HUES64 (cell line): ENCODE results near the gene SMCO4.

ENCODE experiments used
- H3K27ac ChIP-seq: 2 replicates; pipeline ENCODE4 v1.7.0; 2013; ENCODE audit warnings: low read depth, low read length, inconsistent platforms
- H3K27me3 ChIP-seq: 2 replicates; pipeline ENCODE4 v1.6.1; 2013; ENCODE audit warnings: mild to moderate bottlenecking, low read length; ENCODE audit not compliant: insufficient read depth
- H3K36me3 ChIP-seq: 2 replicates; pipeline ENCODE4 v1.6.1; 2013; ENCODE audit warnings: mild to moderate bottlenecking, low read length; ENCODE audit not compliant: insufficient read depth
- H3K4me1 ChIP-seq: 2 replicates; pipeline ENCODE4 v1.6.1; 2013; ENCODE audit warnings: mild to moderate bottlenecking, low read length, moderate library complexity; ENCODE audit not compliant: insufficient read depth
- H3K4me3 ChIP-seq: 2 replicates; pipeline ENCODE4 v1.5.1; 2013; ENCODE audit warnings: mild to moderate bottlenecking, low read length, moderate library complexity
- H3K9ac ChIP-seq: 2 replicates; pipeline ENCODE4 v1.6.1; 2013; ENCODE audit warnings: mild to moderate bottlenecking, low read depth, low read length
- H3K9me3 ChIP-seq: 2 replicates; pipeline ENCODE4 v1.6.1; 2013; ENCODE audit warnings: low read depth, low read length; ENCODE audit not compliant: insufficient read depth
- WGBS: fragments of 150-250, 120-280 bp; methylation state at CpG from one replicate; pipeline ENCODE4 v1.1.7; 2013; ENCODE audit warnings: missing lambda C conversion rate; 5-methylcytosine and 5-hydroxymethylcytosine counted together

Gene SMCO4

DNA sequence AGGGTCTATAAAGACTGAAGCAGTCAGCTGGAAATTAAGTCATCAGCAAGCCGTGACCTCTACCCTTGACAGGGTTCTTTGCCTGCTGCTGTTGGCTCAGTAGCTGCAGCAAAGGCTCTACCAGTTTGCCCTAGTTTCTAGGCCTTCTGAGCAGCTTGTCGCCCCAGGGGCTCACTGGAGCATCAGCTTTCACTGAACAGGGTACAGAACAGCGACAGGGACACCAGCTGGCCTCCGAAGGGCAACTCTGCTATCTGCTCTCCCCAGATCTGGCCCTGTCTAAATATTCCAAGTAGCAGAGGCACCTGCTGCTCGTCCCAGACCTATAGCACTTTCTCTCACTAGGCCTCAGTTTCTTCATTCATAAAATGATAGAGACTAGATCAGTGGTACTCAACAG lies 42.4 kb downstream of the SMCO4 start:
- Histone ChIP-seq H3K36me3 (peaks cover 15% of the 10 kb centered on the region), H3K27ac (no peak overlapping the region), H3K27me3 (no peaks in the 10 kb centered on the region), H3K9me3 (no peaks in the 10 kb centered on the region), H3K4me3 (no peak overlapping the region), H3K9ac (no peak overlapping the region), H3K4me1 (peaks cover 33% of the 10 kb centered on the region)
- WGBS, result 91% methylated on average over 5 of the region's 5 CpGs

DNA sequence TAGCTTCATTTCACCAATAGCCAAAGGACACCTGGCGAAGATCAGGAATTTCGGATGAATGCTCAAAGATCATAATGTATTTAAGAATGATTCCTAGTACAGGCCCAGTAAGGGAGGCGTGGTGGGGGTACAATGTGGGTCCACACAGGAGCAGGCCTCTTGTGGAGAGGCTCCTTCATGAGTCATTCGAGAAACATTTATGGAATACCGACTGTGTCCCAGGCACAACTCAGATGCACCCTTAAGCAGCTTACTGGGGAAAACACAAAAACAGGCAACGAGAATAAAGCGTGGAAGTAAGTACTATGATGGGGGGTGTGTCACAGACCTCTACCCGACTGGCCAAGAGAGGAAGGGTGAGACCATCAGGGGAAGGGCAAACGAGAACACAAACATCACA lies 44.5 kb downstream of the SMCO4 start:
- H3K27ac ChIP-seq, result peak overlapping the region; percentile 39; the same call in 1 of the 2 replicates
- WGBS, result 73% methylated on average over 9 of the region's 9 CpGs
- H3K4me1 ChIP-seq, result peaks cover 40% of the 10 kb centered on the region

DNA sequence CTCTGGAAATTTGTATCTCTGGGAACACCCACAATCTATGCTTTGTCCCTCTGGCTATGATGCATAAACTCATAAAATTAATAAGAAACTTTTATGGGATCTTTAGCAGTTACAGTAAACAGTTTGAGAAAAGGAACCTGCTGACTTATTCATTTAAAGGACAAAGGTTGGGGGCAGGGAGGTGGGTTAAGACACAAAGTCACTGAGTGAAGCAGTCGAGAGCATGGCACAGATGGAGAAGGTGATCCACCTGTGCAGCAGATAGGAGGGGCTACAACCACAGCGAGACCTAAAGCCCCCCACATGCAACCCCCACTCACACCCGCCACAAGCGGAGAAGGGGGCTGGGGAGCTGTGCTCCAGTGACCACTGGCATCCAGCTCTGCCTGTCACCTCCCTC lies 45.0 kb downstream of the SMCO4 start:
- Histone ChIP-seq H3K36me3 (peaks cover 9% of the 10 kb centered on the region), H3K9me3 (no peaks in the 10 kb centered on the region), H3K27ac (peak overlapping the region; percentile 26; the same call in 1 of the 2 replicates), H3K27me3 (no peaks in the 10 kb centered on the region), H3K9ac (peak overlapping the region; percentile 39; the same call in 1 of the 2 replicates), H3K4me3 (peak overlapping the region; percentile 11; the same call in 1 of the 2 replicates), H3K4me1 (peaks cover 40% of the 10 kb centered on the region)
- WGBS, result 60% methylated on average over 4 of the region's 4 CpGs

More for the DNA sequence above, 44.5 kb downstream of the SMCO4 start:
- no peaks in the 10 kb centered on the region for H3K9me3 ChIP-seq
- peak overlapping the region; percentile 11; the same call in 1 of the 2 replicates for H3K4me3 ChIP-seq
- peak overlapping the region; percentile 39; the same call in 1 of the 2 replicates for H3K9ac ChIP-seq
- no peaks in the 10 kb centered on the region for H3K27me3 ChIP-seq
- peaks cover 9% of the 10 kb centered on the region for H3K36me3 ChIP-seq

DNA sequence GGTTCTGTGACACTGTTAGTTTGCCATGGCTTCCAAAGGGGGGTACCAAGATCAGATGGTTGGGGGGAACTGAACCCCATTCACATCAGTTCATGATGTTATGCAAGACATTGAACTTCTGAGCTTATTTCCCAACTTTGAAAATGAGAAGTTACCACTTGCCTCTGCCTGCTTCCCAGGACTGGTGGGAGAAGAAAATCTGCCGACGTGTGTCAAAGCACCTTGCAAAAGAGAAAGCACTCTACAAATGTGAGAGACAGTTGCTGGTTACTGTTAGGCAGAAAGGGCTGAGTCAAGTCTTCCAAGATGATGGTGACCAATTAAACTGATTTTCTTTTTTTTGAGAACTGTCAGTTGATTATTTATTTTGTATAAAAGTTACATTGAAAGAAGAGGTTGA lies 45.6 kb downstream of the SMCO4 start:
- Histone ChIP-seq H3K27me3 (no peaks in the 10 kb centered on the region), H3K9me3 (no peaks in the 10 kb centered on the region), H3K4me3 (no peak overlapping the region), H3K27ac (0 out of 2 replicates have a peak overlapping the region, but pooled peaks have one; percentile 19), H3K4me1 (peaks cover 40% of the 10 kb centered on the region), H3K9ac (no peak overlapping the region), H3K36me3 (peaks cover 9% of the 10 kb centered on the region)
- WGBS, result 76% methylated on average over 2 of the region's 2 CpGs

DNA sequence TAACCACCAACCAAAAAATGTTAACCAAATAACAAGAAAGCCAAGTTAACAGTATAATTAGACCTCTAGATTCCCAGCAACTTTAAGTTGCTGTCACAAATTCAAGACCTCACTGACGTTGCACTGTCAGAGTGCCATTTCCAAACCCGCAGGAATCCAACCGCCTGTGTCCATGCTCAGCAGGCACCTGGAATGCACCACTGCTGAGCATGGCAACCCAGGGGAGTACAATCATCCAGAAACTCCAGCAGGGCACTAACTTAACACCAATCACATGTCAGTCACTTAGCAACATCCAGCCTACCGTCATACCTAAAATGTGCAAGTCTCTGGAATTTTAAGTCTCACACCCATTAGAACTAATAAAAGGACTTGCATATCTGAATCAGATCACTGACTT lies 48.8 kb downstream of the SMCO4 start:
- peaks cover 58% of the 10 kb centered on the region for H3K4me1 ChIP-seq
- 91% methylated on average over 4 of the region's 4 CpGs for WGBS
- peaks cover 9% of the 10 kb centered on the region for H3K36me3 ChIP-seq
- H3K9ac ChIP-seq, result no peak overlapping the region
- H3K4me3 ChIP-seq, result no peak overlapping the region
- no peaks in the 10 kb centered on the region for H3K9me3 ChIP-seq
- H3K27ac ChIP-seq, result no peak overlapping the region
- no peaks in the 10 kb centered on the region for H3K27me3 ChIP-seq

DNA sequence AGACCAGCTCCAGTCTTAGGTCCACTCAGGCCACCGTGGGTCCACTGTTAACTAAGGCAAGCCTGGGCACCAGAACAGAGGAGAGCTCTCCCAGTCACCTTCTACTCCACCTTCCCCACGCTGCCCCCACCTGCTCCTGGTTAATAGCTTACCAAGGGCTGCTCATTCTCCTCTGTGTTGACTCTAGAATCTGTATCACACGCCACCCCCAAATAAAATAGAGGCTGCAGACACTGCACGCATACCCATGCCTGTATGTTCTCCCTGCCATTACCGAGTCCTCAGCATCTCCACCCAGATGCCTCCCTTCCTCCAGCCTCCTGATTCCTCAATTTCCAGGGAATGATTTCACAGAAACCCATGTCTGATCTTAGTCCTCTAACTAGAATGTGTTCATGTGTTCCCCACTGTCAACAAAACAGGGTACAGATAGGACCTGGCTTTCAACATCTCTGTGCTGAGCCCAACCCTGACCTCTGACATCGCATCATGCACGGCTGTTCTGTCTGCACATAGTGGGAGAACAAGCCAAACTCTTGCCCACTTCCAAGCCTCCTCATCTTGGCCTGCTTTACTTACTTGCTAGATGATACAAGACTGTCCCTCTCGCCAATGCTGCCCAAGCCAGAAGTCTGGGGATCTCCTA lies 49.8 kb downstream of the SMCO4 start:
- Histone ChIP-seq H3K27ac (no peak overlapping the region), H3K36me3 (peaks cover 9% of the 10 kb centered on the region), H3K4me1 (peaks cover 56% of the 10 kb centered on the region), H3K4me3 (no peak overlapping the region), H3K9me3 (no peaks in the 10 kb centered on the region), H3K27me3 (no peaks in the 10 kb centered on the region), H3K9ac (no peak overlapping the region)
- 94% methylated on average over 8 of the region's 8 CpGs for WGBS

DNA sequence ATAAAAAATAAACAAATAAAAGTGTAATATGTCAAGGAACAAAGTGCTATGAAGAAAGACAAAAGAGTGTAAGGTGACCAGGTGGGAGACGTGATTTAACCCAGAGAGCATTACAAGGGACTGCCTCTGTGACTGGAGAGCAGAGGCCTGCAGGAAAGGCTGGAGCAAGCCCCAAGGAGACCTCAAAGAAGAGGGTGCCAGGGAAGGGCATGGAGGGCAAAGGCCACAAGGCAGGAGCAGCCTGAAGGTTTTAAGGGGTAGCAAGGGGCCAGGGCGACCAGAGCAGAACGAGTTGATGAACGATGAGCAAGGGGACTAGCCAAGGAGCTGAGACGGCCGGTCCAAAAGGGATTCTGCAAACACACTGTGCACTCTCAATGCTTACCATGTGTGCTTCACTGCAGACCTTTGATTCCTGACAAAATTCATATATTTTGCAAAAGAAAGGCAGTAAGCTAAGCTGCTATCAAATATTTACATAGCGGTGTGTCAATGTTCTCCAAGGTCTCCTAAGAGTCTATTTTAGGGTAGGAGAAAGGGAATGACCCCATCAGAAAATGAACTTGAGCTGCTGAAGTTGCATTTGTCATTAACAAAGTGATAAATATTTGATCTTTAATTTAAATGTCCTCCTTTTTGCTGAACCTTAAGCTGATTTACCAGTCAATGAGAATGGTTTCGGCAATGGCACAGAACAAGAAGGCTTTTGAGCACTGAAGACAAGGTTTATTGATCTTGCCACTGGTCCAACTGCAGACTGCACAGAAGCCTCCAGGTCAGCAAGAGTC lies 50.5 kb downstream of the SMCO4 start:
- peaks cover 8% of the 10 kb centered on the region for H3K36me3 ChIP-seq
- H3K4me1 ChIP-seq, result peaks cover 55% of the 10 kb centered on the region
- H3K9ac ChIP-seq, result no peak overlapping the region
- no peaks in the 10 kb centered on the region for H3K9me3 ChIP-seq
- no peak overlapping the region for H3K4me3 ChIP-seq
- no peaks in the 10 kb centered on the region for H3K27me3 ChIP-seq
- H3K27ac ChIP-seq, result no peak overlapping the region
- 94% methylated on average over 8 of the region's 8 CpGs for WGBS

DNA sequence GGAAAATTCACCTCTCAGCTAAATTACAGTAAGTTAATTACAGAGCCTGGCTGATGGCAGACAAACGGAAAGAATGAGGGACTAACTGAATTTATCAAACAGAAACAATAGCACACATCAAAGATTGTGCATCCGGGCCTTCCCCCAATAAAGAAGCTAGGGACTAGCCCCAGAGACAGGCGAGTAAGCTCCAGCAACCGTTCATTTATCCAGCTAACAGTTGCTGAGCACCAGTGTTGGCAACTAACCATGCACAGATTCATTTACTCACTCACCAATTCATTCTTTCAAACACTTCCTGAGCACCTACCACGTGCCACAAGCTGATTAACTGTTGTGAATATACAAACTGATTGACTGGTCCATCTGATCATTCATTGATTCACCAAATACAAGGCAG lies 51.2 kb downstream of the SMCO4 start:
- no peaks in the 10 kb centered on the region for H3K9me3 ChIP-seq
- WGBS, result 90% methylated on average over 5 of the region's 5 CpGs
- no peak overlapping the region for H3K4me3 ChIP-seq
- H3K27ac ChIP-seq, result no peak overlapping the region
- peaks cover 53% of the 10 kb centered on the region for H3K4me1 ChIP-seq
- H3K27me3 ChIP-seq, result no peaks in the 10 kb centered on the region
- no peak overlapping the region for H3K9ac ChIP-seq
- H3K36me3 ChIP-seq, result peaks cover 3% of the 10 kb centered on the region

DNA sequence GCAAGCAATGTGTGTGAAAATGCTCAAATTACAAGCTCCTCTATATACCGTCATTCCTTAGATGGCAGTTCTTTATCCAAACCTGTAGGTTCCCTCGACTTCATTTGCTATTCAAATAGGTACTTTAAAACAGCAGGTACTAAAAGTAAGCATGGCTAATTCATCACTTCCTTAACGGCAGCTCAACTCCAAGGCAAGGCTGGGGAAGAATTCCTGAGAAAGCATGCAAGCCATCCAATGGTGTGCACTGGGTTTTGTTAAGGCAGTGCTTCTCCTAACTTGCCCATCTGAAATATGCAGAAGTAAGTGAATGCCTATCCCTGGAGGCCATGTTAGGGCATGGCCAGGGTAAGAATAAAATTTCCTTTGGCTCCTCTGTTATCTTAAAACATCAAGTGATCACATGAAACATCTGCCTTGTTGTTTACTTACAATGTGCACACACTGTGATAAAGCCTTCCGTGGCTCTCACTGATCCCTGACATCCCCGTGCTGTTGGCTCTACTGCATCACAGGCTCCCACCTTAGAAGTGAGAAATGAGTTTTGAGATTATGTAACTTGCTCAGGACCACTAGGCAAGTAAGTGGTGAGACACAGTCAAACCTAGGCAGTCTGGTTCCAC lies 52.1 kb downstream of the SMCO4 start:
- 43% methylated on average over 5 of the region's 5 CpGs for whole genome bisulfite sequencing
- H3K9me3 ChIP-seq, result no peaks in the 10 kb centered on the region
- H3K4me1 ChIP-seq, result peaks cover 54% of the 10 kb centered on the region
- H3K9ac ChIP-seq, result no peak overlapping the region
- H3K4me3 ChIP-seq, result no peak overlapping the region
- H3K27me3 ChIP-seq, result no peaks in the 10 kb centered on the region
- peak overlapping the region; percentile 64; the same call in 1 of the 2 replicates for H3K27ac ChIP-seq
- peaks cover 3% of the 10 kb centered on the region for H3K36me3 ChIP-seq

DNA sequence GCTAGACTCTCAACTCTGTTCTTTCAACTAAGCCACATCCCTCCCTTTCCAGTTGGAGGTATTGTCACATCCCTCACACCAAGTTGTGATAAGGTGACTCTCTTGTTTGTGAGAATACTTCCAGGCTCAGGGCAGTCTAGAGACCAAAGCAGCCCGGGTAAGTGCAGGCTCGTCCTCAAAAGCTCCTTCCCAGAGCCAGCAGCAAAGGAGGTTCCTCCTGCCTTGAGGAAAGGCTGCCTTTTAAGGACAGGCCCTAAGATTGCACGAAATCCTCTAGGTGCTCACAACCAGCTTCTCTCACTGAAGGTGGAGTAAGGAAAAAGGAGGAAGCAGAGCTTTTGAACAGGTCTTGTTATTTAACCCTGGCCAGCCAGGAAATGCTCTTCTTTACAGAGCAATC lies 53.4 kb downstream of the SMCO4 start:
- H3K27ac ChIP-seq, result peak overlapping the region; percentile 54
- no peak overlapping the region for H3K4me3 ChIP-seq
- no peak overlapping the region for H3K9ac ChIP-seq
- no peaks in the 10 kb centered on the region for H3K9me3 ChIP-seq
- H3K36me3 ChIP-seq, result peaks cover 3% of the 10 kb centered on the region; the same call in 1 of the 2 replicates
- H3K4me1 ChIP-seq, result peaks cover 54% of the 10 kb centered on the region
- 56% methylated on average over 3 of the region's 3 CpGs for WGBS
- H3K27me3 ChIP-seq, result no peaks in the 10 kb centered on the region

DNA sequence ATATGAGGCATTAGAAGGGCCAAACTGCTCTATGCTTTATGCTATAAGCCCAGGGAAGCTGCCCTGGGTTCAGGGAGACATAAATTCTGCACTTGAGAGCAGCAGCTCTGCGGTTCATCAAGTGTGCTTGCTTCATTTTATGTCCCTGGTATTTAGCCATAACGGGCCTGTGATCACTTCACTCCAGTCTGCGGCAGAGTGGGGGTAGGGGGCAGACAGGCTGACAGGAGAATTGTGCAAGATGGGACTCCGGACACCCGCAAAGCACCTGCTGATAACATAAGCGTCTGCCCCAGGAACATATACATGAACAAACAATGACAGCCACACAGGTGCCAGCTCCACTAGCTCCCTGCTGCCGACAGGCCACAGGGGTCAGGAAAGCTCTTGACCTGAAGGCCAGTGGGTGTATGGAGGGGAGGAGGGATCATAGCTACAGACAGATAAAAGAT lies 56.1 kb downstream of the SMCO4 start:
- peaks cover 48% of the 10 kb centered on the region for H3K4me1 ChIP-seq
- no peaks in the 10 kb centered on the region for H3K27me3 ChIP-seq
- peaks cover 3% of the 10 kb centered on the region; the same call in 1 of the 2 replicates for H3K36me3 ChIP-seq
- no peak overlapping the region for H3K27ac ChIP-seq
- no peaks in the 10 kb centered on the region for H3K9me3 ChIP-seq
- 73% methylated on average over 6 of the region's 7 CpGs for WGBS
- no peak overlapping the region for H3K9ac ChIP-seq
- no peak overlapping the region for H3K4me3 ChIP-seq
